Measurements from ENCODE around the gene CA9.

Gene CA9

GRCh38 chr9:35713578-35713977 is 39.9 kb downstream of the CA9 start:
- in situ Hi-C loops (cut with MboI; ENCODE audit: low sequenced_read_pairs): loop anchor here (25.0 kb wide), 1 partner anchor 651 kb away; the partner anchor contains the start of gene VCP

DNA sequence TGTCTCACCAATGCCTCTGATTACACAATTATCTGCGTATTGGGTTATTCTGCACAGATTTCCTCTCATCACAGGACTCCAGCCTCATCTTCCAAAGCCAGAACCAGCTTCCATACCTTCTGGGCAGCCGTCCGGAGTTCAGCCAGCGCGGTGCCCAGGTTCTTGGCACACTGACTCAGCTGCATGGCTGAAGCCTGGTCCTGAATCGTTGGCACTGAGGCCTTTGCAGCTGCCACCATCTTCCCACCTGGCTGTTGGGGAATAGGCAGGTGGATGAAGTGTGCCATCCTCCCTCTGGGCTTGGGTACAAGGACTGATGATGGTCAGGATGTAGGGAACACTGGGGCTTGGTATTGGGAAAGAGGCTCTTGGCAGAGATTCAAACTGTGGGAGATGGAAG is 40.4 kb downstream of the CA9 start:
- in situ Hi-C loops (cut with MboI; ENCODE audit: low sequenced_read_pairs): loop anchor here (25.0 kb wide), 1 partner anchor 652 kb away; the partner anchor contains the start of gene VCP

- in situ Hi-C loops (cut with MboI; ENCODE audit: low sequenced_read_pairs): loop anchor here (25.0 kb wide), 1 partner anchor 652 kb away; the partner anchor contains the start of gene VCP
These were observed 41.0 kb downstream of the CA9 start for GRCh38 chr9:35714579-35715252.

DNA sequence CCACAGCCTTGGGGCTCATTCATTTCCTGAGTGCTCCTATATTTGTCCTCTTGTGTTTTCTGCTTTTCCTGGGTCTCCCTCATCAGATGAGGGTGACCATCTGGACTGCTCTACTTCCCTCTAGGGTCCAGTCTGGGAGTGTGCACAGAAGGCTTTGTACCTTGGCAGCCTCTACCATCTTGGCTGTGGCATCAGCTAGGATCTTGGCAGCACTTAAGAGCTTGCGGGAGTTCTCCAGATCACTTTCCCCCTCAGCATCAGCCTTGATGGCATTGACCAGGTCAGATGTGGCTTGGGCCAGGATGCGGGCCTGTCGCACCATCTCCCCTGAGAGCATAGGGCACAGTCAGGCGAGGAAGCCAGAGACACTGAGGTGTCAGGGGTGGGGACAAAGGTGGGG is 42.5 kb downstream of the CA9 start:
- in situ Hi-C loops (cut with MboI; ENCODE audit: low sequenced_read_pairs): loop anchor here (25.0 kb wide), 1 partner anchor 654 kb away; the partner anchor contains the start of gene VCP

- in situ Hi-C loops (cut with MboI; ENCODE audit: low sequenced_read_pairs): loop anchor here (25.0 kb wide), 1 partner anchor 655 kb away; the partner anchor contains the start of gene VCP
These were observed 43.6 kb downstream of the CA9 start for GRCh38 chr9:35717132-35717870.

- in situ Hi-C loops (cut with MboI; ENCODE audit: low sequenced_read_pairs): loop anchor here (25.0 kb wide), 1 partner anchor 657 kb away; the partner anchor contains the start of gene VCP
These were observed 45.2 kb downstream of the CA9 start for GRCh38 chr9:35718721-35719511.

DNA sequence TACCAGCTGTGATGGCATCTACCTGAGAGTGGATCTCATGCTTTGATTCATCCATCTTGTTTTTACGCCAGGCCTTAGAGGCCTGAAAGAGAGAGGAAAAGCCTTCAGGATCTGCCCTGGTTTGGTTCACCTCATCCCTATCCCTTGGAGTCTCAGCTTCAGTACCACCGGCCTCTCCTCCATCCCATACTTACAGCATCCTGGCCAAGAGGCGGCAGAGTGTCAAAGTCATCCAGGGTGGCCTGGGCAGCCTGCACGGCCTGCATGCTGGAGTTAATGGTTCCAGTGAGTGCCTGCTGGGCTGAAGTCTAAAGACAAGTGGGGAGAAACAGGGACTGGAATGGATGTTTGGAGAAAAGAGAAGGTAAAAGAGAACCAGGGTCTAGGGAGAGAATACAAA is 45.8 kb downstream of the CA9 start:
- in situ Hi-C loops (cut with MboI; ENCODE audit: low sequenced_read_pairs): loop anchor here (25.0 kb wide), 1 partner anchor 657 kb away; the partner anchor contains the start of gene VCP

DNA sequence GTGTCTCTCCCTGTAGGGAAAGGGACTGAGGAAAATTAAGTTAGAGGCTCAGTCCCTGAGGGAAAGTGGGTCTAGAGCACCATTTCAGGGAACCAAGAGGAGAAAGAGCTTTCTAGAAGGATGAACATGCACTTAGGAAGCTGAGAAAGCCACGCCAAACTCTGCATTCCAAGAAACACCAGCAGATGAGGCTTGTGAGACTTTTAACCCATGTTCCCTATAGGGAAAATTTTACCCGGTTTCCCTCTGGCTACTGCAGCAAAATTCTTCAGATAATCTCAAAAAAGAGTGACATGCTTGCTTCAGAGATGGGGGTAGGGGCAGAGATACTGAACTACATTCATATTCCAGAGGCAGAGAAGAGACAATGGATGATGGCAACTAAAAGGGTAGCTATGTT is 49.7 kb downstream of the CA9 start:
- in situ Hi-C loops (cut with MboI; ENCODE audit: low sequenced_read_pairs): loop anchor here (10.0 to 25.0 kb wide), 2 partner anchors 61 to 661 kb away; partner anchors contain the start of gene VCP

DNA sequence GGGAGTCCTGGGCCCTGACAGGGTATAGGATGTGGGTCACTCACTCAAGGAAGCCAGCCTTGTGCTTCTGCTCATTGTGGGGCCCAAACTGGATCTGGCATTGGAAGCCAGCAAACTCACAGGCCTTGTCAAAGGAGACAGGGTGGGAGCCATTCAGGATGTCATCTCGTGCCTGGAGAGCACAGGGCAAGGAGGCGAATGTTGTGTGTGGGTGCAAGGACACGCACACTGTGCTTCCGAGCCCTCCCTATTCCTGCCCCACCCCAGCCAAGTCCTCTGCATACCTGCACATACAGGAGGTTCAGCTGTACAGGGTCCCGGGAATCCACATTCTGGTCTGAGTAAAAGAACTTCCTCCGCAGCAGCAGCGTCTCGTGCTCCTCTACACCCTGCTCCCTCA is 50.2 kb downstream of the CA9 start:
- in situ Hi-C loops (cut with MboI; ENCODE audit: low sequenced_read_pairs): loop anchor here (10.0 to 25.0 kb wide), 2 partner anchors 61 to 662 kb away; partner anchors contain the start of gene VCP

DNA sequence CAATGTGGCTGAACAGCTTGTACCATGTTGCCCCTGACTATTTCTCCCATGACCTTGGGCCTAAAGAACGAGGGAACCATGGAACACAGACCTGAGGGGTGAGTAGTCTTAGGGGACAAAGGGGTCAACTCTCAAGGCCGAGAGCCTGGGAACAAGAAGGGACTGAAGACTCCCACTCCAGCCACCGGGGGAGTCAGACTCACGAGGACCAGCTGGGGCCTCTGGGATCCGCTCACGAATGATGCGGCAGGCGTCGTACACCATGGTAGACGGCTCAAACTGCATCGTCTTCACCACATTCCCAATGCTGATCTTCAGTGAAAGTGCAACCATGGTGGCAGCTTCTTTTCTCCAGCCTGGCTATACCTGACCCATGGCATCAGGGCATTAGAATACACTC is 51.6 kb downstream of the CA9 start:
- in situ Hi-C loops (cut with MboI; ENCODE audit: low sequenced_read_pairs): loop anchor here (10.0 kb wide), 1 partner anchor 59 kb away; no protein-coding TSS in a partner anchor

- in situ Hi-C loops (cut with MboI; ENCODE audit: low sequenced_read_pairs): loop anchor here (10.0 kb wide), 1 partner anchor 58 kb away; no protein-coding TSS in a partner anchor
These were observed 53.2 kb downstream of the CA9 start for GRCh38 chr9:35726931-35727330.

GRCh38 chr9:35727676-35728040 is 53.9 kb downstream of the CA9 start:
- in situ Hi-C loops (cut with MboI; ENCODE audit: low sequenced_read_pairs): loop anchor here (10.0 kb wide), 1 partner anchor 57 kb away; no protein-coding TSS in a partner anchor

GRCh38 chr9:35728041-35728971 is 54.6 kb downstream of the CA9 start:
- in situ Hi-C loops (cut with MboI; ENCODE audit: low sequenced_read_pairs): loop anchor here (10.0 kb wide), 1 partner anchor 56 kb away; no protein-coding TSS in a partner anchor

DNA sequence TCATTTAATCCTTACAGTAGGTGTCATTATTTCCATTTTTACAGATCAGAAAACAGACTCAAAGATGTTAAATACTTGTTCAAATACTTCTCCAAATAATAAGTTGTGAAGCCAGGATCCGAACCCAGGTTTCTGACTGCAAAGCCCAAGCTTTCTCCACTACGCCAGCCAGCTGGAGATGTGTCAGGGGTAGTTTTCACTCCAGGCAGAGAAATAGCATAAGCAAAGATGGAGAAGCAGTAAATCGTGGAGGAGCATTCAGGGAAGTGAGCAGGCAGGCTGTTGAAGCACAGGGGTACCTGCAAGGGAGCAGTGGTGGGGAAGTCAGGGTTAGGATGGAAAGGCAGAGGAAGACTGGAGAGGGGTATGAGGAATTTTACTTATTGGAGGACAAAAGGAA is 55.4 kb downstream of the CA9 start:
- in situ Hi-C loops (cut with MboI; ENCODE audit: low sequenced_read_pairs): loop anchor here (10.0 kb wide), 1 partner anchor 56 kb away; no protein-coding TSS in a partner anchor

DNA sequence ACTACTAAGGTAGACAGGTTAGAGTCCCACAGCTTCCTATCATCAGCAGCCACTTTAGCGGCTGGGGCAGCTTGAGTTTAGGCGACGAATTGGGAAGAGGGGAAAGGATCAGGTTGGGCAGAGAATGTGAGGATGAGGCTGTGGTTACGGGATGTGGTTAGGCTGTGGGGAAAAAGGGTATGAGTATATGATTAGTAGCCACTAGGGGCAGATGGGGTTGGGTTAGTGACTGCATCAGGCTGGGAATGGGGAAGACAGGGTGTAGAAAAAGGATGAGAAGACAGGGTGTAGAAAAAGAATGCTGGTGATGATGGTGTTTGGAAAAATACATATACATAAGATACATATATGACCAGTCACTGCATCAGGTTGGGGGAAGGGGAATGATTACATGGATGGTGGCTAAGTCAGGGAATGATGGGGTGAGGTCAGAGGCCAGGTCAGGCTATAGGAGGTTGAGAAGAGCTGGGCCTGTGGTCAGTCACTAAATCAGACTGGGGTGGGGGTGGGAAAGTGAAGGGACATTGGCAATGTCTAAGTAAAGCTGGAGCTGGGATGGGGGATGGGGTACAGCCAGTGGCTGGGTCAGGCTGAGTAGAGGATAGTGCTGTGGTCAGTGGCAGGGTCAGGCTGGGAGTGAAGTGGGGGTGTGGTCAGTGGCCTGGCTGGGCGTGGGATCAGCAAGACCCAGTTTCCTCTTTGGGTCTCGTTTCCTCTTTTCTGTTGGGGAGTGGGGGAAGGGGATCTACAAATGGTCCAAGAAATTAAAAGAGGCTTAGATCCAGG is 56.2 kb downstream of the CA9 start:
- in situ Hi-C loops (cut with MboI; ENCODE audit: low sequenced_read_pairs): loop anchor here (10.0 kb wide), 1 partner anchor 55 kb away; no protein-coding TSS in a partner anchor

- in situ Hi-C loops (cut with MboI; ENCODE audit: low sequenced_read_pairs): no loop called here
These were observed 56.7 kb downstream of the CA9 start for GRCh38 chr9:35730486-35730854.
